ENCODE measurements around the gene MUC5B. TPM values are rescaled to one million over a fixed set of nuclear protein-coding genes. Genes with fewer than 3 reads are reported as not detected.

Gene MUC5B
- total RNA-seq, 1 donor from 2014 or later, result not detected

DNA sequence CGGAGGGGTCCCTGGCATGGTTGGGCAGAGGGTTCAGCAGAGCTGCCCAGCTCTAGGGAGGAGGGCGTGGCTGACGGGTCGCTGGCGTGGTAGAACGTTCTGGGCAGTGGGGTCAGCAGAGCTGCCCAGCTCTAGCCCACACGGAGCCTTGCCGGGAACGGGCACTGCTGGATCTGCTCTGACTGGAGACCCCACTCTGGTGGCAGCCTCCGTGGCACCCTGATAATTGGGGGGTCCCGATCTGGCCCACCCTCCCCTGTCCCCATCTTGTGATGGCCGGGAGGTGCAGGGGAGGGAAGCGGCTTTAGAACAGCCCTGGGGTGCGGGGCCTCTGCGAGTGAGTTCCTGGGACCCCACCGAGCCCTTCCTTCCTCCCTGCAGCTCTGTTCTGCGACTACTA is 43.2 kb upstream of the MUC5B start:
- DNase-seq (ENCODE audit: low read depth) (no peak), FAIRE-seq (no peak)
- Mint-ChIP-seq H3K9me3 (ENCODE audit: unreplicated experiment) (no peaks in the 10 kb centered on the region), H3K4me3 (ENCODE audit: unreplicated experiment) (no peak overlapping the region), H3K36me3 (ENCODE audit: low read depth, unreplicated experiment) (no peaks in the 10 kb centered on the region), H3K27ac (ENCODE audit: unreplicated experiment) (no peak overlapping the region), H3K4me1 (ENCODE audit: low read depth, unreplicated experiment) (no peaks in the 10 kb centered on the region), H3K27me3 (ENCODE audit: low read depth, unreplicated experiment) (peaks cover 10% of the 10 kb centered on the region)
- H2AFZ ChIP-seq (ENCODE audit: low read depth, low read length), result no peak overlapping the region
- no peak overlapping the region for H3K27ac ChIP-seq (ENCODE audit: low read depth, low read length)
- H3K9me3 ChIP-seq (ENCODE audit: insufficient read depth, low read depth, low read length), result peaks cover 5% of the 10 kb centered on the region
- H3K27me3 ChIP-seq (ENCODE audit: insufficient read depth, low read length), result no peaks in the 10 kb centered on the region
- TF ChIP-seq, protein P1, sequence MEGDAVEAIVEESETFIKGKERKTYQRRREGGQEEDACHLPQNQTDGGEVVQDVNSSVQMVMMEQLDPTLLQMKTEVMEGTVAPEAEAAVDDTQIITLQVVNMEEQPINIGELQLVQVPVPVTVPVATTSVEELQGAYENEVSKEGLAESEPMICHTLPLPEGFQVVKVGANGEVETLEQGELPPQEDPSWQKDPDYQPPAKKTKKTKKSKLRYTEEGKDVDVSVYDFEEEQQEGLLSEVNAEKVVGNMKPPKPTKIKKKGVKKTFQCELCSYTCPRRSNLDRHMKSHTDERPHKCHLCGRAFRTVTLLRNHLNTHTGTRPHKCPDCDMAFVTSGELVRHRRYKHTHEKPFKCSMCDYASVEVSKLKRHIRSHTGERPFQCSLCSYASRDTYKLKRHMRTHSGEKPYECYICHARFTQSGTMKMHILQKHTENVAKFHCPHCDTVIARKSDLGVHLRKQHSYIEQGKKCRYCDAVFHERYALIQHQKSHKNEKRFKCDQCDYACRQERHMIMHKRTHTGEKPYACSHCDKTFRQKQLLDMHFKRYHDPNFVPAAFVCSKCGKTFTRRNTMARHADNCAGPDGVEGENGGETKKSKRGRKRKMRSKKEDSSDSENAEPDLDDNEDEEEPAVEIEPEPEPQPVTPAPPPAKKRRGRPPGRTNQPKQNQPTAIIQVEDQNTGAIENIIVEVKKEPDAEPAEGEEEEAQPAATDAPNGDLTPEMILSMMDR (IDR thresholded peaks at IDR 0.05; ENCODE audit: insufficient read depth, low read depth, low read length), result no peak
- TF ChIP-seq EZH2 (IDR thresholded peaks at IDR 0.05; ENCODE audit: insufficient read depth, low read length), result no peak
- H3K9ac ChIP-seq (ENCODE audit: low read length), result no peak overlapping the region
- no peaks in the 10 kb centered on the region for H4K20me1 ChIP-seq (ENCODE audit: insufficient read depth, low read length)
- H3K79me2 ChIP-seq (ENCODE audit: insufficient read depth, low read length), result no peaks in the 10 kb centered on the region
- no peak overlapping the region for H3K4me2 ChIP-seq (ENCODE audit: low read length)
- H3K36me3 ChIP-seq (ENCODE audit: insufficient read depth, low read length), result no peaks in the 10 kb centered on the region
- H3K4me1 ChIP-seq (ENCODE audit: insufficient read depth, low read length), result no peaks in the 10 kb centered on the region
- no peak overlapping the region for H3K4me3 ChIP-seq (ENCODE audit: insufficient read depth, low read depth, low read length)

DNA sequence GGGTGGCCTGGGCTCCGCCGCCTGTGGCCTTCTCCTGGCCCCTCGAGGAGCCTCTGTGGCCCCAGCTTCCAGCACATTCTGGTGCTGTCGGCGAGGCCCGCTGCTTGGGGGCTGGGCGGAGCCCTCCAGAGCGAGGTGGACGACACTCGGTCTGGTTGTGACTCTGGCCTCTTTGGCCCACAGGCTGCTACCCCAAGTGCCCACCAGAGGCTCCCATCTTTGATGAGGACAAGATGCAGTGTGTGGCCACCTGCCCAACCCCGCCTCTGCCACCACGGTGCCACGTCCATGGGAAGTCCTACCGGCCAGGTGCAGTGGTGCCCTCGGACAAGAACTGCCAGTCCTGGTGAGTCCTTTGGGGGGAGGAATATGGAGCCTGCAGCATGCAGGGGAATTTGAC is 42.7 kb upstream of the MUC5B start:
- Mint-ChIP-seq H3K27me3 (ENCODE audit: low read depth, unreplicated experiment) (peaks cover 10% of the 10 kb centered on the region), H3K4me3 (ENCODE audit: unreplicated experiment) (no peak overlapping the region), H3K9me3 (ENCODE audit: unreplicated experiment) (no peaks in the 10 kb centered on the region), H3K36me3 (ENCODE audit: low read depth, unreplicated experiment) (no peaks in the 10 kb centered on the region), H3K4me1 (ENCODE audit: low read depth, unreplicated experiment) (no peaks in the 10 kb centered on the region), H3K27ac (ENCODE audit: unreplicated experiment) (no peak overlapping the region)
- Histone ChIP-seq H3K27me3 (ENCODE audit: insufficient read depth, low read length) (no peaks in the 10 kb centered on the region), H2AFZ (ENCODE audit: low read depth, low read length) (no peak overlapping the region), H3K9me3 (ENCODE audit: insufficient read depth, low read depth, low read length) (peaks cover 5% of the 10 kb centered on the region), H3K4me1 (ENCODE audit: insufficient read depth, low read length) (no peaks in the 10 kb centered on the region), H3K36me3 (ENCODE audit: insufficient read depth, low read length) (no peaks in the 10 kb centered on the region), H4K20me1 (ENCODE audit: insufficient read depth, low read length) (no peaks in the 10 kb centered on the region), H3K79me2 (ENCODE audit: insufficient read depth, low read length) (no peaks in the 10 kb centered on the region), H3K9ac (ENCODE audit: low read length) (no peak overlapping the region), H3K4me2 (ENCODE audit: low read length) (no peak overlapping the region), H3K4me3 (ENCODE audit: insufficient read depth, low read depth, low read length) (no peak overlapping the region), H3K27ac (ENCODE audit: low read depth, low read length) (no peak overlapping the region)
- TF ChIP-seq, protein P1 (IDR thresholded peaks at IDR 0.05; ENCODE audit: insufficient read depth, low read depth, low read length), result no peak
- no peak for TF ChIP-seq EZH2 (IDR thresholded peaks at IDR 0.05; ENCODE audit: insufficient read depth, low read length)
- FAIRE-seq (no peak), DNase-seq (ENCODE audit: low read depth) (no peak)

DNA sequence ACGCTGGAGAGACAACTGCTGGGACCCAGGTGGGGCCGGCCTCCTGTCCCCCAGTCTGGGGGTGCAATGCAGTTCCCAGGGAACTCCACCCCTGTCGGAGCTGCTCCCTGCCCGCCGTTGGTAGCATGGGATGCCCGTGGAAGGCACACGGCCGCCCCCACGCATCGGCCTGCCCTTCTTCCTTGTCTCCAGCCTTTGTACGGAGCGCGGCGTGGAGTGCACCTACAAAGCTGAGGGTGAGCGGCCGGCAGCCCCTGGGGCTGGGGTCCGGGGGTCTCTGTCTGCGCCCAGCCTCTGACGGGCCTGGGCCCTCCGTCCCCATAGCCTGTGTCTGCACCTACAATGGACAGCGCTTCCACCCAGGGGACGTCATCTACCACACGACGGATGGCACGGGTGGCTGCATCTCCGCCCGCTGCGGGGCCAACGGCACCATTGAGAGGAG is 41.9 kb upstream of the MUC5B start:
- TF ChIP-seq, protein P1 (IDR thresholded peaks at IDR 0.05; ENCODE audit: insufficient read depth, low read depth, low read length), result no peak
- no peak for TF ChIP-seq EZH2 (IDR thresholded peaks at IDR 0.05; ENCODE audit: insufficient read depth, low read length)
- no peaks in the 10 kb centered on the region for H3K4me1 Mint-ChIP-seq (ENCODE audit: low read depth, unreplicated experiment)
- Histone ChIP-seq H3K27ac (ENCODE audit: low read depth, low read length) (no peak overlapping the region), H3K79me2 (ENCODE audit: insufficient read depth, low read length) (no peaks in the 10 kb centered on the region), H4K20me1 (ENCODE audit: insufficient read depth, low read length) (no peaks in the 10 kb centered on the region), H2AFZ (ENCODE audit: low read depth, low read length) (no peak overlapping the region), H3K4me3 (ENCODE audit: insufficient read depth, low read depth, low read length) (no peak overlapping the region), H3K4me1 (ENCODE audit: insufficient read depth, low read length) (no peaks in the 10 kb centered on the region), H3K9me3 (ENCODE audit: insufficient read depth, low read depth, low read length) (no peaks in the 10 kb centered on the region), H3K4me2 (ENCODE audit: low read length) (no peak overlapping the region), H3K9ac (ENCODE audit: low read length) (no peak overlapping the region), H3K36me3 (ENCODE audit: insufficient read depth, low read length) (no peaks in the 10 kb centered on the region), H3K27me3 (ENCODE audit: insufficient read depth, low read length) (peaks cover 2% of the 10 kb centered on the region)
- H3K36me3 Mint-ChIP-seq (ENCODE audit: low read depth, unreplicated experiment), result no peaks in the 10 kb centered on the region
- DNase-seq (ENCODE audit: low read depth) (no peak), FAIRE-seq (no peak)
- no peak overlapping the region for H3K4me3 Mint-ChIP-seq (ENCODE audit: unreplicated experiment)
- no peak overlapping the region for H3K27ac Mint-ChIP-seq (ENCODE audit: unreplicated experiment)
- peaks cover 7% of the 10 kb centered on the region for H3K27me3 Mint-ChIP-seq (ENCODE audit: low read depth, unreplicated experiment)
- H3K9me3 Mint-ChIP-seq (ENCODE audit: unreplicated experiment), result no peaks in the 10 kb centered on the region

Data from astrocyte (in vitro differentiated cells and primary cell).